Stimulated activated effector memory CD8-positive, alpha-beta T cell treated with anti-CD3 and anti-CD28 coated beads, Interleukin-12 subunit alpha, Interleukin-12 subunit beta, amount 100 ng/mL, for 72 hours (primary cell): ENCODE data around the gene PSORS1C2.

Source experiments
- ATAC-seq: fragments of 150-1000 bp; cut with Tn5 transposase; 2 replicates; pipeline ENCODE4 v1.10.0; 2021
- DNase-seq, 2 donors: peaks; one replicate each; pipeline ENCODE4 v3.0.0; 2021 to 2022; ENCODE audit warnings: low spot score in 2 of 2
- H3K27ac Mint-ChIP-seq: one replicate; pipeline ENCODE4 v1.8.0; 2022; ENCODE audit warnings: mild to moderate bottlenecking, mixed read lengths
- H3K36me3 Mint-ChIP-seq: one replicate; pipeline ENCODE4 v1.8.0; 2022; ENCODE audit warnings: mild to moderate bottlenecking, mixed read lengths
- H3K4me1 Mint-ChIP-seq: one replicate; pipeline ENCODE4 v1.8.0; 2022; ENCODE audit warnings: mixed read lengths
- H3K4me3 Mint-ChIP-seq: one replicate; pipeline ENCODE4 v1.8.0; 2022; ENCODE audit warnings: mild to moderate bottlenecking, mixed read lengths
- H3K9me3 Mint-ChIP-seq: one replicate; pipeline ENCODE4 v1.8.0; 2022; ENCODE audit warnings: mixed read lengths

PSORS1C2 gene

GRCh38 chr6:31131595-31131994 is 7.3 kb downstream of the PSORS1C2 start:
- Mint-ChIP-seq H3K27ac (no peak overlapping the region), H3K9me3 (no peaks in the 10 kb centered on the region), H3K4me3 (no peak overlapping the region), H3K36me3 (no peaks in the 10 kb centered on the region), H3K4me1 (peaks cover 7% of the 10 kb centered on the region)
- ATAC-seq (no peak), DNase-seq (no peak)

GRCh38 chr6:31130751-31131150 is 8.1 kb downstream of the PSORS1C2 start:
- Mint-ChIP-seq H3K4me1 (peaks cover 7% of the 10 kb centered on the region), H3K4me3 (no peak overlapping the region), H3K27ac (no peak overlapping the region), H3K36me3 (no peaks in the 10 kb centered on the region), H3K9me3 (no peaks in the 10 kb centered on the region)
- ATAC-seq (no peak), DNase-seq (no peak)

- no peaks in the 10 kb centered on the region for H3K36me3 Mint-ChIP-seq
- H3K4me3 Mint-ChIP-seq: no peak overlapping the region
- no peak overlapping the region for H3K27ac Mint-ChIP-seq
- no peaks in the 10 kb centered on the region for H3K9me3 Mint-ChIP-seq
- DNase-seq: no peak
- peaks cover 7% of the 10 kb centered on the region for H3K4me1 Mint-ChIP-seq
- no peak for ATAC-seq
These were observed 9.7 kb downstream of the PSORS1C2 start for GRCh38 chr6:31129130-31129529.

GRCh38 chr6:31128093-31128676 is 10.7 kb downstream of the PSORS1C2 start:
- Mint-ChIP-seq H3K9me3 (no peaks in the 10 kb centered on the region), H3K36me3 (no peaks in the 10 kb centered on the region), H3K4me1 (peaks cover 13% of the 10 kb centered on the region), H3K27ac (peak overlapping the region; percentile 32), H3K4me3 (no peak overlapping the region)
- DNase-seq: peak; percentile 62 to 85
- ATAC-seq: peak; percentile 57

- no peak for ATAC-seq
- H3K9me3 Mint-ChIP-seq: no peaks in the 10 kb centered on the region
- DNase-seq: no peak
- H3K27ac Mint-ChIP-seq: no peak overlapping the region
- H3K4me3 Mint-ChIP-seq: no peak overlapping the region
- no peaks in the 10 kb centered on the region for H3K36me3 Mint-ChIP-seq
- H3K4me1 Mint-ChIP-seq: peaks cover 15% of the 10 kb centered on the region
These were observed 12.3 kb downstream of the PSORS1C2 start for GRCh38 chr6:31126396-31127175.

- ATAC-seq: no peak
- DNase-seq: no peak
- Mint-ChIP-seq H3K4me1 (peaks cover 15% of the 10 kb centered on the region), H3K9me3 (no peaks in the 10 kb centered on the region), H3K27ac (no peak overlapping the region), H3K4me3 (no peak overlapping the region), H3K36me3 (no peaks in the 10 kb centered on the region)
These were observed 13.1 kb downstream of the PSORS1C2 start for GRCh38 chr6:31125586-31126363.

- Mint-ChIP-seq H3K36me3 (no peaks in the 10 kb centered on the region), H3K4me1 (peaks cover 15% of the 10 kb centered on the region), H3K9me3 (no peaks in the 10 kb centered on the region), H3K4me3 (no peak overlapping the region), H3K27ac (no peak overlapping the region)
- ATAC-seq: no peak
- DNase-seq: no peak
These were observed 13.7 kb downstream of the PSORS1C2 start for GRCh38 chr6:31125162-31125561.

- no peak for ATAC-seq
- Mint-ChIP-seq H3K27ac (no peak overlapping the region), H3K36me3 (no peaks in the 10 kb centered on the region), H3K9me3 (no peaks in the 10 kb centered on the region), H3K4me1 (peaks cover 12% of the 10 kb centered on the region), H3K4me3 (no peak overlapping the region)
- DNase-seq: no peak
These were observed 15.8 kb downstream of the PSORS1C2 start for GRCh38 chr6:31122791-31123706.

- Mint-ChIP-seq H3K9me3 (no peaks in the 10 kb centered on the region), H3K4me3 (no peak overlapping the region), H3K4me1 (peaks cover 7% of the 10 kb centered on the region), H3K27ac (no peak overlapping the region), H3K36me3 (no peaks in the 10 kb centered on the region)
- no peak for ATAC-seq
- no peak for DNase-seq
These were observed 17.6 kb downstream of the PSORS1C2 start for GRCh38 chr6:31121131-31121790.

- DNase-seq (no peak), ATAC-seq (no peak)
- Mint-ChIP-seq H3K9me3 (no peaks in the 10 kb centered on the region), H3K27ac (no peak within 1 kb of the TSS), H3K4me1 (peaks cover 7% of the 10 kb centered on the region), H3K36me3 (no peaks in the 10 kb centered on the region), H3K4me3 (no peak within 1 kb of the TSS)
These were observed 18.5 kb downstream of the PSORS1C2 start, which contains the start of gene CDSN for GRCh38 chr6:31120151-31120915. Gene CDSN (minus strand): TSS chr6:31120446. CDS start chr6:31120419, 27 bp downstream.

- DNase-seq (no peak), ATAC-seq (no peak)
- Mint-ChIP-seq H3K4me3 (no peak overlapping the region), H3K9me3 (no peaks in the 10 kb centered on the region), H3K4me1 (peaks cover 2% of the 10 kb centered on the region), H3K27ac (no peak overlapping the region), H3K36me3 (no peaks in the 10 kb centered on the region)
These were observed 20.7 kb downstream of the PSORS1C2 start for GRCh38 chr6:31118178-31118577.

- H3K4me3 Mint-ChIP-seq: no peak overlapping the region
- peak overlapping the region; percentile 78 for H3K27ac Mint-ChIP-seq
- no peaks in the 10 kb centered on the region for H3K36me3 Mint-ChIP-seq
- H3K9me3 Mint-ChIP-seq: no peaks in the 10 kb centered on the region
- no peak for DNase-seq
- H3K4me1 Mint-ChIP-seq: no peaks in the 10 kb centered on the region
- ATAC-seq: no peak
These were observed 22.0 kb downstream of the PSORS1C2 start for GRCh38 chr6:31116661-31117385.

GRCh38 chr6:31115941-31116560 is 22.8 kb downstream of the PSORS1C2 start:
- H3K4me1 Mint-ChIP-seq: no peaks in the 10 kb centered on the region
- H3K9me3 Mint-ChIP-seq: no peaks in the 10 kb centered on the region
- H3K4me3 Mint-ChIP-seq: no peak overlapping the region
- no peak for ATAC-seq
- DNase-seq: no peak
- peak overlapping the region; percentile 78 for H3K27ac Mint-ChIP-seq
- no peaks in the 10 kb centered on the region for H3K36me3 Mint-ChIP-seq
